K562 treated with DMSO at 1 percent for 48 hours (cell line): ENCODE results near the gene HTR3B. TPM values are rescaled to one million over a fixed set of nuclear protein-coding genes. Genes with fewer than 3 reads are reported as not detected.

Experiments
- total RNA-seq: library from RNA; unstranded; fragments of 300-600 nt; gene quantifications from 2 replicates; pipeline ENCODE4 v1.2.3, GENCODE V29; 2022; ENCODE audit warnings: low replicate concordance; ENCODE audit errors: extremely low read depth

The HTR3B gene, protein sequence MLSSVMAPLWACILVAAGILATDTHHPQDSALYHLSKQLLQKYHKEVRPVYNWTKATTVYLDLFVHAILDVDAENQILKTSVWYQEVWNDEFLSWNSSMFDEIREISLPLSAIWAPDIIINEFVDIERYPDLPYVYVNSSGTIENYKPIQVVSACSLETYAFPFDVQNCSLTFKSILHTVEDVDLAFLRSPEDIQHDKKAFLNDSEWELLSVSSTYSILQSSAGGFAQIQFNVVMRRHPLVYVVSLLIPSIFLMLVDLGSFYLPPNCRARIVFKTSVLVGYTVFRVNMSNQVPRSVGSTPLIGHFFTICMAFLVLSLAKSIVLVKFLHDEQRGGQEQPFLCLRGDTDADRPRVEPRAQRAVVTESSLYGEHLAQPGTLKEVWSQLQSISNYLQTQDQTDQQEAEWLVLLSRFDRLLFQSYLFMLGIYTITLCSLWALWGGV
- total RNA-seq = not detected in 2 replicates

DNA sequence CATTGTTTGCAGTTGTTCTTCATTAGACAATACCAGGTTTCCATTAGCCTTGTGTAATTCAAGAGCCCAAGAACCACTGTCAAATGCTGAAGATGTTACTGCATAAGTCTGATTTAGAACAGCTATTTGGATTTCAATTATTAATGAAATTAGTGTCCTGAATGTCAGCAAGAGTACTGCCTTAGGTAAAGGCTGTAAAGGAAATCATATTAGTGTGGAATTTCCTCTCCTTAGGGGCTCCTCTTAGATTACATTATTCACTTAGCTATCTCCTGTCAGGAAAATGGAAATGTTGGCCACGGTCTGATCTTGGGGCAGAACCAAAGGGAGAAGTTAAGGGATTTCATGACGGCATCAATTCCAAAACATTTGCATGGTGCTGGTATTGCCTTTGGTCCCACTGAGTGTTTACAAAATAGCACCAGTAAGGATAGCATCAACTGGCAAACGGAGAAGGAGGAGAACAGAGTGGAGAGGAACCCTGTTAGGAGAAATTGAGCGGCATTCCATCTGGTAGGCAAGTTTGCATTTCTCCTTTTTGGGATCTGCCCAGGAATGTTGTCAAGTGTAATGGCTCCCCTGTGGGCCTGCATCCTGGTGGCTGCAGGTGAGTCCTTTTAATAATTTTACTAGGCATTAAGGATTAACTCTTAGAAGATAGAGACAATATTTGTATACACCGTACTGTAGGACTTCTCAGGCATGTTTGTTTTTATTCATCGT is at the start of gene HTR3B:
Gene HTR3B (plus strand): TSS at position 418 of the 723 bp plus-strand sequence. CDS start 138 bp downstream, at position 556.

DNA sequence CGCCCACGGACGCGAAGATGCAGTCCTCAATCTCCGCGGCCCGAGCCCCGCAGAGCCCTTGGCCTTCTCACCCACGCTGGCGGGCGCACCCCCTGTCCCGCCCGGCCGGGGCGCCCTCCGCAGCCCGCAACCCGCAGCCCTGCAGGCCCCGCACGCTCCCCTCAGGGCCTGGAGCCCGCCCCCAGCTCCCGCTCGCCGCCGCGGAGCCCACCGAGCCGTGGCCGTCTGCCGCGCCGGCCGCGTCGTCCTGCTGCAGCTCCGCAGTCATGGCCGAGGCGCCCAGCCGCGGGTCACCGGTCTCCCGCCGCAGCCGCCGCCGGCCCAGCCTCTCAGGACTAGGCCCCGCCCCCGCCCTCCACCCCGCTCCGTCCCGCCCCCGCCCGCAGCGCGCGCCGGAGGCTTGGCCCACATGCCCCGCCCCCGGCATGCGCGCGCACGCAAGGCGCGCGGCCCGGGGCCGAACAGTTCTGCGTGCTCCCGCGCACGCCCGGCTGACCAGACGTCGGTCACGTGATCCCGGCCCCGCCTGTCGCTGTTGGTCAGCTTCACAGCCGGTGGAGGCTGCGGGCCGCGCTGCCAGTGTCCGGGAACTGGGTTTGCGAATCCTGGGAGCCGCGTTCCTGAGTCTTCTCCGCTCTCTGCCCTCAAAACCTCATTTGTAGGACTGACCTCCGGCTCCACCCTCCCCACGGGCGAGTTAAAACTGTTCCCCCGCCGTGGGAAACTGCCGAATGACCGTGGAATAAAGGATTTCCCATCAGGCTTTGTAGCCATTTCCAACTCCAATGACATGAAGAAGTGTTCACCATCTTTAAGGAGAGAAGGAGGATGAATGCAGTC is 29.1 kb upstream of the HTR3B start, which contains the start of gene USP28:
Gene USP28 (minus strand): TSS at position 339 of the 840 bp plus-strand sequence. CDS start 71 bp downstream, at position 268.

DNA sequence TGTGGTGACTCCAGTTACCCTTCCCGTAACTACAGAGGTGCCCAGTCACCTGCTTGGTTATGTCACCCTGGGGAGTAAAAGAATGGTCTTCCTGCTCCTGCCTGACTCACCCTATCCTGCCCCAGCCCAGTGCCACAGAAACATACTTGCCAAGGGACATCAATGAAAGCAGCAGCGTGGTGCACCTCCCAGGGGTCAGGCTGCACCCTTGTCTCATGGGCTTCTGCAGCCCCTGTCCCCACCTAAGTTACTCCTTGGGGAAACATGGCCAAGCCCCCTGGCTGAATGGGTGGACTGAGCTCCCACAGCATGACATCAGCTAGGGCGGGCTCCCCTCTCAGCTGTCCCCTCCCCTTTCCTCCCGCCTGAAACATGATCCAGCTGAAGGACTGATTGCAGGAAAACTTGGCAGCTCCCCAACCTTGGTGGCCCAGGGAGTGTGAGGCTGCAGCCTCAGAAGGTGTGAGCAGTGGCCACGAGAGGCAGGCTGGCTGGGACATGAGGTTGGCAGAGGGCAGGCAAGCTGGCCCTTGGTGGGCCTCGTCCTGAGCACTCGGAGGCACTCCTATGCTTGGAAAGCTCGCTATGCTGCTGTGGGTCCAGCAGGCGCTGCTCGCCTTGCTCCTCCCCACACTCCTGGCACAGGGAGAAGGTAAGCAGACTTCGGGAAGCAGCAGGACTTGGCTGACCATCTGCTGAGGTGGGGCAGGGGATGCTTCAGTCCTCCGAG is 70.3 kb downstream of the HTR3B start, which contains the start of gene HTR3A:
Gene HTR3A (plus strand): TSS at position 368 of the 730 bp plus-strand sequence. CDS start 218 bp downstream, at position 586.

Other genes starting within 250 kb of the HTR3B start
- gene TMPRSS5, start 198.5 kb upstream of the HTR3B start, total RNA-seq = not detected in 2 replicates
- gene ZW10, start 131.1 kb upstream of the HTR3B start, total RNA-seq = not detected in 2 replicates
- gene CLDN25, start 125.0 kb upstream of the HTR3B start, total RNA-seq = not detected in 2 replicates
- not detected in 2 replicates for gene USP28, start 29.2 kb upstream of the HTR3B start, total RNA-seq
- not detected in 2 replicates for gene HTR3A, start 70.3 kb downstream of the HTR3B start, total RNA-seq
- not detected in 2 replicates for gene ZBTB16, start 154.9 kb downstream of the HTR3B start, total RNA-seq